Stimulated activated CD8-positive, alpha-beta memory T cell treated with anti-CD3 and anti-CD28 coated beads, Interleukin-15, amount 100 ng/mL, for 24 hours (primary cell): Measurements from ENCODE around the gene CXorf65.

Source experiments
- DNase-seq: peaks from one replicate; pipeline ENCODE4 v3.0.0-alpha.2; 2020; ENCODE audit warnings: low read depth

CXorf65 gene

GRCh38 chrX:71067089-71067488 is 39.5 kb downstream of the CXorf65 start:
- DNase-seq = no peak

- DNase-seq = no peak
These were observed 46.4 kb downstream of the CXorf65 start for GRCh38 chrX:71060127-71060526.

- DNase-seq = no peak
These were observed 48.6 kb downstream of the CXorf65 start for GRCh38 chrX:71057848-71058530.

GRCh38 chrX:71056867-71057266 is 49.7 kb downstream of the CXorf65 start:
- DNase-seq = no peak
